ENCODE data around the gene TFF1.

The TFF1 gene

DNA sequence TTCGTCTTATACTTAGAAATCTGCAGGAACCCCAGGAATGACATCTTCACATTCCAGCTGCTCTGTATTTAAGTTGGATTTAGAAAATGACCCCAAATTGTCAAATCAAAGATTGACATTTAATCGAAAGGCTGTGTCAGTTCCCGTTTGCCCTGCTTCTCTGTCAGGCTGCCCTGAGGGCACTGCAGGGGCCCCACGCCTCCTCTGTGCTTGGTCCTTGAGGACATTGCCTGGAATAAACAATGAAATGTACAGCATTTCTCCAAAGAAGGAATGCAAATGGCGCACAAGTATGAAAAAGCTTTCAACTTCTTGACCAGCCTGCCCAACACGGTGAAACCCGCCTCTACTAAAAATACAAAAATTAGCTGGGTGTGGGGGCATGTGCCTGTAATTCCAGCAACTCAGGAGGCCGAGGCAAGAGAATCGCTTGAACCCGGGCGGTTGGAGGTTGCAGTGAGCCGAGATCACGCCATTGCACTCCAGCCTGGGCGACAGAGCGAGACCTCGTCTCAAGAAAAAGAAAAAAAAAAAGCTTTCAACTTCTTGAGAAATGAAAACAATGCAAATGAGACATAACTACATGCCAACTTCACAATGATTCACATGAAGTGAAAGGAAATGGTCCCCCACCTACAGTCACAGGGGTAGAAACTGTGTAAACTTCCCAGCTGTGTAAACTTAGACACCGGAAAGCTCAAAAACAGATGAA lies 26.6 kb upstream of the TFF1 start:
- no peaks in the 10 kb centered on the region for H3K9me3 ChIP-seq
- intact Hi-C loops (cut with DNase I; ENCODE audit: low total_unique reads) = no loop called here
- H3K27ac ChIP-seq = no peak overlapping the region
- DNase-seq = no peak
- H3K36me3 ChIP-seq = no peaks in the 10 kb centered on the region
- no peak overlapping the region for H3K4me3 ChIP-seq
- H3K4me1 ChIP-seq = peaks cover 0 to 5% (median 0%) of the 10 kb centered on the region in 4 donors
- peaks cover 0 to 52% of the 10 kb centered on the region in 2 donors for H3K27me3 ChIP-seq
- TF ChIP-seq, protein P1, sequence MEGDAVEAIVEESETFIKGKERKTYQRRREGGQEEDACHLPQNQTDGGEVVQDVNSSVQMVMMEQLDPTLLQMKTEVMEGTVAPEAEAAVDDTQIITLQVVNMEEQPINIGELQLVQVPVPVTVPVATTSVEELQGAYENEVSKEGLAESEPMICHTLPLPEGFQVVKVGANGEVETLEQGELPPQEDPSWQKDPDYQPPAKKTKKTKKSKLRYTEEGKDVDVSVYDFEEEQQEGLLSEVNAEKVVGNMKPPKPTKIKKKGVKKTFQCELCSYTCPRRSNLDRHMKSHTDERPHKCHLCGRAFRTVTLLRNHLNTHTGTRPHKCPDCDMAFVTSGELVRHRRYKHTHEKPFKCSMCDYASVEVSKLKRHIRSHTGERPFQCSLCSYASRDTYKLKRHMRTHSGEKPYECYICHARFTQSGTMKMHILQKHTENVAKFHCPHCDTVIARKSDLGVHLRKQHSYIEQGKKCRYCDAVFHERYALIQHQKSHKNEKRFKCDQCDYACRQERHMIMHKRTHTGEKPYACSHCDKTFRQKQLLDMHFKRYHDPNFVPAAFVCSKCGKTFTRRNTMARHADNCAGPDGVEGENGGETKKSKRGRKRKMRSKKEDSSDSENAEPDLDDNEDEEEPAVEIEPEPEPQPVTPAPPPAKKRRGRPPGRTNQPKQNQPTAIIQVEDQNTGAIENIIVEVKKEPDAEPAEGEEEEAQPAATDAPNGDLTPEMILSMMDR (IDR thresholded peaks at IDR 0.05) = no peak

DNA sequence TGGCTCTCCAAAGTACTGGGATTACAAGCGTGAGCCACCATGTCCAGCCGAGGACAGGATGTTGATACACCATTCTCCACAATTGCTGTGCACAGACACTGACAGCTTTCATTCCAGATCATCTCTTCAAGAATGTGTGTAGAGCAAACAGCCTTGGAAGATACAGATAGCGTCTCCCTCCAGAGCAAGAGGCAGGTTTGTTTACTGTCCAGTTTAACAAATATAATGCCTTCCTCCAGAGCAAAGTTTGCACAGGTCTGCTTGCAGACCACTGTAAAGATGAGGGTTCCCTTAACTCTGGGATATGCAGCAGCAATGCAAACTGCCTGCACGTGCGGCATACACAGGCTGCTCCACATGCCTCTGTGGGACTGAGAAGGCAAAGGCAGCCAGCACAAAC lies 25.0 kb upstream of the TFF1 start:
- intact Hi-C loops (cut with DNase I; ENCODE audit: low total_unique reads) = no loop called here
- H3K36me3 ChIP-seq = no peaks in the 10 kb centered on the region
- TF ChIP-seq, protein P1 (IDR thresholded peaks at IDR 0.05) = no peak
- no peaks in the 10 kb centered on the region for H3K9me3 ChIP-seq
- peaks cover 0 to 5% (median 0%) of the 10 kb centered on the region in 4 donors for H3K4me1 ChIP-seq
- peaks cover 0 to 55% of the 10 kb centered on the region in 2 donors for H3K27me3 ChIP-seq
- DNase-seq = no peak
- no peak overlapping the region for H3K27ac ChIP-seq
- no peak overlapping the region for H3K4me3 ChIP-seq

DNA sequence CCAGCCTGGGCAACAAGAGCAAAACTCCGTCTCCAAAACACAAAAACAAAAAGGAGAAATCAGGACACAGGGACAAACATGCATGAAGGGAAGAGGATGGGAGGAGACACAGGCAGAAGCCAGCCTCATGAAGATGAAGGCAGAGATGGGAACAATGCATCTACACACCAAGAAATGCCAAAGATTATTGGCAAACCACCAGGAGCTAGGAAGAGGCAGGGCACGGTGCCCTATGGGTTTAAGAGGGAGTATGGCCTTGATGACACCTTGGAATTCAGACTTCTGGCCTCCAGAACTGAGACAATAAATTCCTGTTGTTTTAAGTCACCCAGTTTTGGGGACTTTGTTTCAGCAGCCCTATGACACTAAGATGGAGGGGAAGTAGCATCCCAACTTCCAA lies 24.4 kb upstream of the TFF1 start:
- Histone ChIP-seq H3K4me3 (no peak overlapping the region), H3K36me3 (no peaks in the 10 kb centered on the region), H3K4me1 (peaks cover 0 to 5% (median 0%) of the 10 kb centered on the region in 4 donors), H3K27me3 (peaks cover 0 to 51% of the 10 kb centered on the region in 2 donors), H3K27ac (no peak overlapping the region), H3K9me3 (no peaks in the 10 kb centered on the region)
- no peak for DNase-seq
- intact Hi-C loops (cut with DNase I; ENCODE audit: low total_unique reads) = no loop called here
- TF ChIP-seq, protein P1 (IDR thresholded peaks at IDR 0.05) = no peak

DNA sequence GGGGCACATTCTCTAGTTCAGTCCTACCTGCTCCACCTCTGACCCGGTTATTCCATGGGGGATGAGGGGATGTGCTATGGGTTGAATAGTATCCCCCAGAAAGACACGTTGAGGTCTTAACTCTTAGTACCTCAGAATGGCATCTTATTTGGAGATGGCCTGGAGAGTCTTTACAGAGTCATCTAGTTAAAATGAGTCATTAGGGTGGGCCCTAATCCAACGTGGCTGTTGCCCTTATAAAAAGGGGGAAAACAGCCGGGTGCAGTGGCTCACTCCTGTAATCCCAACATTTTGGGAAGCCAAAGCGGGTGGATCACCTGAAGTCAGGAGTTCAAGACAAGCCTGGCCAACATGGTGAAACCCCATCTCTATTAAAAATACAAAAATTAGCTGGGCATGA lies 23.9 kb upstream of the TFF1 start:
- intact Hi-C loops (cut with DNase I; ENCODE audit: low total_unique reads) = no loop called here
- Histone ChIP-seq H3K9me3 (no peaks in the 10 kb centered on the region), H3K27ac (no peak overlapping the region), H3K27me3 (peaks cover 0 to 56% of the 10 kb centered on the region in 2 donors), H3K36me3 (no peaks in the 10 kb centered on the region), H3K4me3 (no peak overlapping the region), H3K4me1 (peaks cover 0 to 5% (median 0%) of the 10 kb centered on the region in 4 donors)
- TF ChIP-seq, protein P1 (IDR thresholded peaks at IDR 0.05) = no peak
- DNase-seq = no peak

DNA sequence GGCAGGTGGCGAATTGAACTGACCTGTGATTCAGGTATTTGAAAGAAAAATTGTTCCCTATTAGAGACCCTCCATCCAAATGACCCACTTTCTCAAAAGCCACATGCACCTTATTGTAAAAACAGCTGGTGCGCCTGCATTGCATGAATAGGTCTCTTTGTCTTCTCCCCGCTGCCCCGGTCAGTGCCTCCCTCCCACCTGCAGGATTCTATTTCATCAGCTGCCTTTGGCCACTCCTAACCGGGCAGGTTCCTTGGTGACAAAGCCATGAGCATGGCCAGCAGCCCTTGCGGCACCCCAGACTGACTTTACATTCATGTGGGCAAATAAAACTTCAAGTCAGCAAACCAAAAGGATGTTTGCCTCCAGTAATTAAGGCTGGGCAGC lies 23.1 kb upstream of the TFF1 start:
- Histone ChIP-seq H3K9me3 (no peaks in the 10 kb centered on the region), H3K4me1 (peaks cover 0 to 5% (median 0%) of the 10 kb centered on the region in 4 donors), H3K36me3 (no peaks in the 10 kb centered on the region), H3K27me3 (peaks cover 0 to 56% of the 10 kb centered on the region in 2 donors), H3K4me3 (no peak overlapping the region), H3K27ac (no peak overlapping the region)
- DNase-seq = no peak
- intact Hi-C loops (cut with DNase I; ENCODE audit: low total_unique reads) = no loop called here
- TF ChIP-seq, protein P1 (IDR thresholded peaks at IDR 0.05) = no peak

Data from tibial artery (tissue), 4 donors.